GM13977 (cell line): Measurements from ENCODE around the gene LDLRAP1.

Source experiments
- DNase-seq: peaks from one replicate; pipeline ENCODE4 v3.0.0; 2012; ENCODE audit warnings: low spot score
- CTCF ChIP-seq: IDR thresholded peaks from 2 replicates; pipeline ENCODE4 v1.5.1; 2012; ENCODE audit warnings: mild to moderate bottlenecking, control low read depth; ENCODE audit not compliant: insufficient read depth; ENCODE audit errors: extremely low read depth, missing control alignments
- in situ Hi-C: fragments of 300-500 bp; cut with MboI; formaldehyde crosslinking; loops from one replicate; pipeline ENCODE4 v1.12.0; 2022; ENCODE audit warnings: low sequenced_read_pairs, low pct_unique_long_range_greater_than_20kb, mixed read lengths, inconsistent platforms; ENCODE audit not compliant: unreplicated experiment

Gene LDLRAP1

GRCh38 chr1:25543005-25543424 lies 391 bp upstream of the LDLRAP1 start:
- TF ChIP-seq CTCF: no peak
- no peak for DNase-seq
- in situ Hi-C loops: no loop called here

- no peak for DNase-seq
- in situ Hi-C loops: no loop called here
- TF ChIP-seq CTCF: no peak
Measured at GRCh38 chr1:25544243-25544764, 898 bp downstream of the LDLRAP1 start.

- in situ Hi-C loops: no loop called here
- DNase-seq: no peak
- no peak for TF ChIP-seq CTCF
Measured at GRCh38 chr1:25544819-25545218, 1.4 kb downstream of the LDLRAP1 start.

GRCh38 chr1:25545767-25546166 lies 2.4 kb downstream of the LDLRAP1 start:
- in situ Hi-C loops: no loop called here
- DNase-seq: no peak
- TF ChIP-seq CTCF: no peak

- in situ Hi-C loops: no loop called here
- TF ChIP-seq CTCF: no peak
- no peak for DNase-seq
Measured at GRCh38 chr1:25546193-25546592, 2.8 kb downstream of the LDLRAP1 start.

GRCh38 chr1:25548601-25549000 lies 5.2 kb downstream of the LDLRAP1 start:
- no peak for TF ChIP-seq CTCF
- no peak for DNase-seq
- in situ Hi-C loops: no loop called here
